NCI-H524 (cell line): ENCODE measurements around the gene TRMU.
"Not testable (repeated sequence)": the region's sequence is repeated elsewhere in the genome, so short reads cannot be mapped to it uniquely, and the experiment has no call there.

Experiments
- DNase-seq, 2 experiments: peaks; one replicate each; lab custom pipeline; 2025; lab: John Stamatoyannopoulos, UW

Gene TRMU

DNA sequence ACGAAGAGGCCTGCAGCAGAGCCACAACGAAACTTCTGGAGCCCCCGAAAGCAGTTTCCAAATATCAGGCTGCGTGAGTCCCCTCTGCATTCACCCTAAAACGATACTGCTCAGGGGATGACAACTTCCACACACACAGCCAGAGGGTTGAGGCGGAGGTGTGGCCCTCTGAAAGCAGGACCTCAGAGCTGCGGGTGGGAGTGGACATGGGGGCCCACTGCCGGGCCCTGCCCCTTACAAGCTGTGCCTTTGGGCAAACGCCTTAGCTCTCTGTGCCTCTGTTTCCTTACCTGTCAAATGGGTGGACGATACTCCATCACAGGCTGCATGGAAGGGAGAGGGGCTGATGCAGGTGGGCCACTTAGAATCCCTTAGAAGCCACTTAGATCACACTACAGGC is 53.1 kb downstream of the TRMU start:
- DNase-seq: no peak

DNA sequence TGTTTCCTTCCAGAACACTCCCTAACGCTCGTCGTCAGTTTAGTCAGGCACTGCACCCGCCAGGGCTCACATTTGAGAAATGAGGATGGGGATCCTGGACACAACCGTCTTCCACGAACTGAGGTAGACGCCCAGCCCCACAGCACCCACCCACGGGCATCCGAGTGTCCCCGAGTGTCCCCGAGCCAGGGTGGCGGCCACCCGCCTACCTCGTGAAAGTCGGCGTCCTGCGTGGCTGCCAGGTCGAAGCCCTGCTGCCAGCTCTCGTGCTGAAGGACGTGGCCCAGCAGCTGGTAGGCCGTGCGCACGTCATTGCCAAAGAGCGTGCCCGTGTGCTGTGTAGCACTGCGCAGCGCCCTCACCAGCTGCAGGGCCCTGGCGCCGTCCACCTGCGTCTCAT is 53.6 kb downstream of the TRMU start:
- no peak for DNase-seq

DNA sequence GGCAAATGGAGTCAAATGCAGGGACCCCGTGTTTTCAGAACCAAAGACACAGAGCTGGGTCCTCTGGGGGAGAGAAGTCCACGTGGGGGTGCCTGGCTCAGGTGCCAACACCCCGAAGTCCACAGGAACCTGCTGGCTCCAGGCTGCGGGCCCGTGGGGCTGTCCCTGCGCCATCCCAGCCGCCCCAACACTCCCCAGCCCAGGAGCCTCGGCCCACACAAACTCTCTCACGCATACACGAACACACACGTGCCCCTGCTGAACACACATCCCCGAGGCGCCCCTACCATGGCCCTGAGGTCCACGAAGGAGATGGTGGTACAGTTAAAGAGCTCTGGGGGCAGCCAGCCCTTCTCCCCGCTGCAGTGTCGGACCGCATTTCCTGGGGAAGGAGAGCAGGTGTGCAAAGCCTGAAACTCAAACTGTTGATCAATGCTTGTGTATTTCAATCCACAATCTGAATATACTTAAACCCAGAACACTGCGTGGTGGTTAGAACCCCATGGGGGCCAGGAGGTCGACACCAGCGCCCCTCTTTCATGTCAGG is 54.7 kb downstream of the TRMU start:
- DNase-seq: no peak

DNA sequence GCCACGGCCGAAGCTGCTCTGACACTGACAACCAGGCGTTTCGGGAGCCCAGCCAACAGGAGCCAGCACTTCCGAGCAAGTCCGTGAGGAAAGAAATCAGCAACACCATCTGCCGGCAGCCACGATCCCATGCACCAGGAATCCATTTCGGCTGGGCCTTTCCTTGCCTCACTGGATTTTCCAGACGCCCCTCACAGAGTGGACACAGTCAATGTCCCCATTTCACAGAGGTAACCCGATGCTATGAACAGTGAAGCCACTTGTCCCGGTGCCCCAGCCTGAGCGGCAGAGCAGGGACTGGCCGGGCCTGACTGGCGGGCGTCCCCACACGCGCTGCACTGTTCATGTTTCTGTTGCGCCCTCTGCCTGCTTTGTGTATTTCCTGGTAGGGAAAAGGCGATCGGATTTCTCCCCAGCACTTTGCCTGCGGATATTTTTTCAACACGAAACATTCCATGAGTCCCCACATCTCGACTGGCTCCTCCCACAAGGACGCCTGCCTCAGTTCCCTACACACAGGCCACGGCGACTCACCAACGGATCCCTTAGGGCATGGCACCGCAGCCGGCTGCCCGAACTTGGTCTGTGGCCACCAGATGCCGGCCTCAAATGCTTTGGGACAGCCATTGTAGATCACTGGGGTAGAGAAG is 55.3 kb downstream of the TRMU start:
- DNase-seq: peak in 1 of 2 experiments; percentile 53

DNA sequence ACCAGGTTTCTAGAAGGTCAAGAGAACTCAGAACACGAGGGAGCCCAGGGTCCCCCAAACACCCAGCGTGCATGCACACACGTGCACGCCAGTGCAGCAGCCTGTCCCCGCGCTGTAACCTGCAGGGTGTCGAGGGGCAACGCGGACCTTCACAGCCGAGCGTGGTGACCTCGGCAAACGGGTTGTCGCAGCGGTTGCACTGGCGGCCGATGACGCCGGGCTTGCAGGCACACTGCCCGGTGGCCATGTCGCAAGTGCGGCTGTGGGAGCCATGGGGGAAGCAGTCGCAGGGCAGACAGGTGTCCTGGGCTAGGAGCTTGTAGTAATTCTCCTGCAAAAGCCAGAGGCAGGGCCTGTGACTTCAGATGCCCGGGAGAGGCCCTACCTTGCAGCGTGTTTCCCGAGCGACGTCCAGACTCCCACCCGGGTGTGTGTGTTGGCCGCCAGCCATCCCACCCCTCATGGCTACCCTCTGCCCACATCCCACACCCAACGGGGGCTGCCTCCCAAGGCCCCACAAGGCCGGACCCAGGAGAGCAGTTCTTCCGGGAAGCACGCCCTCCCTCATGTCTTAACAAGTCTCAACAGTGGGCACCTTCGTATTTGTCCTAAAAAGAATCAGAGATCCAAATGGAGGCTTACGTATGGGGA is 56.1 kb downstream of the TRMU start:
- no peak for DNase-seq

DNA sequence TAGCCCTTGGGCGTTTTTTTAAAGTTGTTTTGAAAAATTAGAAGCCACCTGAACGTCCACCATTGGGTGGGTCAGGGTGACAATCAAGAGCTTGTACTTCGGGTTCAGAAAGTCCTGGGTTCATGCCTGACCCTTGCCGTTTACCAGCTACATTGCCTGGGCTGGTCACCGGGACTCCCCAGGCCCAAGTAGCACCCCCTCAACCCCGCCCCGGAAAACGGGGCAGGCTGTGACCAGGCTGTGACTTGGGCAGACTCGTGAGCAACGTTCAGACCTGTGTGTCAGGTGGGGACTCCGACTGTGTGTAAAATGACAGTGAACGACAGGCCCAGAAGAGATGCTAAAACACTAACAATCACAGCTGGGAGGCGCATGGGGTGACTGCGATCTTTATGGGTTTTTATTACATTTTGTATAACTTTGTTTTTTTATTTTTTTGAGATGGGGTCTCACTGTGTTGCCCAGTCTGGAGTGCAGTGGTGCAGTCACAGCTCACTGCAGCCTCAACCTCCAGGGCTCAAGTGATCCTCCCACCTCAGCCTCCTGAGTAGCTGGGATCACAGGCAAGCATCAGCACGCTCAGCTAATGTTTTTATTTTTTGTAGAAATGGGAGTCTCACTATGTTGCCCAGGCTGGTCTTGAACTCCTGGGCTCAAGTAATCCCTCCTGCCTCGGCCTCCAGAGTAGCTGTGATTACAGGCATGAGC is 56.8 kb downstream of the TRMU start:
- DNase-seq: no peak

DNA sequence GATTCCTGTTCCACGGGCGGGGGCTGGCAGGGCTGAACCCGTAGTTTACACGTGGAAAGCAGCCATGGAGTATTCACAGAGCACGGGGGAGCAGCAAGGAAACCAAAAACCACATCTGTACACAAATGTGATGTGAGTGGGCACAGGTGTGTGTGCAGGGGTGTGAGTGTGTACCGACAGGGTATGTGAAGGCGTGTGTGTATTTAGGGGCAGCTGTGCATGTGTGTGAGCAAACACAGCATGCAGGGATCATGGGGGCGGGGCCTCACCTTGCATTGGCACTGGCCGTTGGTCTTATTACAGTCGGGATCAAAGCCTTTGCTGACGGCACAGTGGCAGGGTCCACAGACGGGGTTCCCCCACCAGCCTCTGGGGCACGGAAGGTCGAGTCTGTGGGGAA is 58.4 kb downstream of the TRMU start:
- no peak for DNase-seq

DNA sequence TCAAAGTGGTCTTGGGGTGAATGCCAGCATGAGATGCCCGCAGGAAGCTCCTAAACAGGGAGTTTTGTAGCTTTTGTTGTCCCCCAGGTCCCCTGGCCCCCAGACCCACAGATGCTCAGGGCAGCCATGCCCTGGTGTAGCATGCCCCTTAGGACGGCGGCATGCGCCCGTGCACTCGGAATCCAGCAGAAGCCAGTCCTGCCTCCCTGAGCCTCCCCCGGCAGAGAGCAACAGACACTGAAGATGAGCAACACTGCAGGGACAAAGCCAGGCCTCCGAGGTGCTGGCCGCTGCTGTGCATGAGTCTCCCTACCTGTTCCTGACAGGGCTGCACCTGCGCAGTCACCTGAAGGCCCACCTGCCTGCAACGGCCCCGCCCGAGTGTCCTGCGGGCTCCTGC is 59.1 kb downstream of the TRMU start:
- DNase-seq: no peak

DNA sequence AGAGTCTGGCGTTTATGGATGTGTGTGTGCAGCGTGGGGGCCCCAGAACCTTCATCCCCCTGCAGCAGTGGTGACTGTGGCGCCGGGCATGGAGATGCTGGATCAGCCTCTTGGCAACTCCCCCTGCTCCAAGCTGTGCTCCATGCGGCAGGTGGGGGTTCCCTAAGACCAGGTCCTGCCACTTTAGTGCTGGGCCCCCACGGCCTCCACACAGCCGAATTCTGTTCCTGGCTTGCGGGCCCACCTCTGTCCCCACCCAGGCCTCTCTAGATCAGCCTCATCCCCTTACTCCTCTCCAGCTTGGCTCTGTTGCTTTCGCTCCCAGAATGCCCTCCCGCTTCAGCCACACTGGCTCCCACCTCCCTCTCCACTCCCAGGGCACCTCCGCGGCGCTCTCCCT is 59.6 kb downstream of the TRMU start:
- DNase-seq: no peak

DNA sequence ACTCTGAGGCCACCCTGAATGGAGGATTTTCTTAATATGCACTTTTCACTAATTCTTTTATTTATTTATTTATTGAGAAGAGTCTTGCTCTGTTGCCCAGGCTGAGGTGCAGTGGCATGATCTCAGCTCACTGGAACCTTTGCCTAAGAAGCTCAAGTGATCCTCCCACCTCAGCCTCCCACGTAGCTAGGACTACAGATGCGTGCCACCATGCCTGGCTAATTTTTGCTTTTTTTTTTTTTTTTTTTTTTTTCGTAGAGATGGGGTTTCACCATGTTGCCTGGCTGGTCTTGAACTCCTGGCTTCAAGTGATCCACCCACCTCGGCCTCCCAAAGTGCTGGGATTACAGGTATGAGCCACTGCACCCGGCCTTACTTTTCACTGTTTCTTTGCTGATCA is 61.5 kb downstream of the TRMU start:
- not testable (repeated sequence) for DNase-seq

DNA sequence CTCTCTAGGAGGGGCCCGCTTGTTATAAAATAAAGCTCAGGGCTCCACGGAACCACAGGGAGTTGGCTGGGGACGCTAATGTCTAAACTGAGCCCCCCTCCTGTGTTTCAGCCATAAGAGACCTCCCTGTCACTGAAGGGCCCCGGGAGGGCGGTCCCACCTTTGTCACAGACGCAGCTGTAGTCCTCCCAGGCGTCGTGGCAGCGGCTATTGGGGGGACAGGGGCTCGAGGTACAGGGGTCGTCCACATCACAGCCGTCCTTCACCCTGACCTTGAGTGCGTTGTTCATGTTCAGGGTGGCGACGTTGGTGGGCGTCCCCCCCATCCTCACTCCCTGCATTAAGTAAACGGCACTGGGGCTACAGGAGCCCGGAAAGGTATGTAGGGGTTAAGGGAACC is 62.0 kb downstream of the TRMU start:
- DNase-seq: no peak

DNA sequence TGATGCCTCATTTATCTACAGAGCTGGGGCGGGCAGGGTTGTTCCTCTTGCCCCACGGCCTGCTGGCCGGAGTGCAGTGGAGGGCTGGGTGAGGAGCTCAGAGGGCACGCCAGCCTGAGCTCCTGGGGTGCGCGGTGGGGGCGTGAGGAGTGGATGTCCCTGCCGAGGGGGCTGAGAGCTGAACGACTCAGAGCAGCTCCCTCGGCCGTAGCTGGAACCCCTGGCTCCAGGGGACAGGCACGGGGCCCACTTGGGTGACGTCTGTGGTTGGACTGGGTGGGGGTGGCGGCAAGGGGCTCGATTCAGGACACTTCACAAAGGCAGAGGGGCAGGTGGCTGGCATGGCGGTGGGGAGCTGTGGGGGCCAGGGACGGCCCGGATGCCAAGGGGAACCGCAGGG is 62.4 kb downstream of the TRMU start:
- DNase-seq: no peak

DNA sequence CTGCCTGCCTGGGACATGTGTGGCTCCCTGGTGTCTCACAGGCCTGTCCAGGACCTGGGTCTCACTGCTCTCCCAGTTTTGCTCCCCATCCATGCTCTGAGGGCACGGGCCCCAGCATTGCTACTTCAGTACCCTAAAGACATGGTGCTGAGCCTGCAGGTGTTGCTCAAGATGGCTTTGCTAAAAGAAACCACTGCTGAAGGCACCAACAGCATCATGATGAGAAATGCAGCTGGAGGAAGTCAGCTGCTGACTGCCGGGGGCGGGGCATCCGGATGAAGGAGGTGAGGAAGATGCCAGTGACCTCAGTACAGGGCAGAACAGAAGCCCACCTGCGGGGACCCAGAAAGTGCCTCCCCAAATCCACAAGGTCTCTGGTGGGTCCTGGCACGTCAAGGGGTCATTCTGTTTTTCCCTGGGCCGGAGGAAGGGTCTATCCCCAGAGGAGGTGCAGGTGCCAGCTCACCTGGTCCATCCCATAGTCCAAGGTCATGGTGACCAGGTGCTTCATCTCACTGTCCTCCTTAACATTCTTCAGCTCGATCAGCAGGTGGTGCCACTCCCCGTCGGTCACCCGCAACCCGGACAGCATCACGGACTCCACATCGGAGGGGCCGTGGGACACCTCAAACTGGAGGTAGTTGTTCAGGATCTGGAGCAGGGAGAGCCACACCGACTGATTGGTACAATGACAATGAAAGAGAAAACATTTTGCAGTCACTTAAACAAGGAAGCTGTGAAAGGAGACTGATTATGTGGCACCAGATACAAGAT is 63.9 kb downstream of the TRMU start:
- DNase-seq: no peak

DNA sequence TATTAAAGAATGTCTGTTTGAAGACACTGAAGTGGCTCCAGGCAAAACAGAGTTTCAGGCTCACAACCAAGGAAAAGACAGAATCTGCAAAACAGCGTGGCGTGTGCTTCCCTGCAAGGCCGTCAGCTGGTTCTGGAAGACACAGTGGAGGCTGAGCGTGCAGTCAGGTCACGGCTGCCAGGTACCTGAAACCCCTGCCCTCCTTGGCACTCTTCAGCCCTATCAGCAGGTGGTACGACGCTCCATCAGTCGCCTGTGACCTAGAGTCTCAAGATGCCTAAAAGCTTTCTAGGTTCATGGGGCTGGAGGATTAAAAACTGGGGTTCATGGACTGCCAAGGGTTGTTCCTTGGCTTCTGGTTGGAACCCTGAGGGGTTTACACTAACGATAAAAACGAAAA is 65.9 kb downstream of the TRMU start:
- DNase-seq: no peak

DNA sequence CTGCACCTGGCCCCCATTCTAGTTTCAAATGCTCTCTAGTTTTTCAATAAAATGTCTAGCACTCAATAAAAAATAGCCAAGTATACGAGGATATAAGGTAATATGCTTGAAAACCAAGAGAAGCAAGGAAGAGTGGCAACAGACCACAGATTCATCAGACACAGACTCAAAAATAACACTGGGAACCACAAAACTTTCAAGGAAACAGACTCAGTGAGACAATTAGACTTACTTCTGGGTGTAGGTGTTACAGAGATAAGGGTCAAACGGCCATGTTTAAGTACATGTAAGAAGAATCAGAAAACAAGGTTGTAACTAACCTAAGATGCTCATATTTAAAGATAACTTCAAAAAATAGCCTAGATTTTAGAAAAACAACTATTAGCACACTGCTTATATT is 67.0 kb downstream of the TRMU start:
- DNase-seq: no peak

DNA sequence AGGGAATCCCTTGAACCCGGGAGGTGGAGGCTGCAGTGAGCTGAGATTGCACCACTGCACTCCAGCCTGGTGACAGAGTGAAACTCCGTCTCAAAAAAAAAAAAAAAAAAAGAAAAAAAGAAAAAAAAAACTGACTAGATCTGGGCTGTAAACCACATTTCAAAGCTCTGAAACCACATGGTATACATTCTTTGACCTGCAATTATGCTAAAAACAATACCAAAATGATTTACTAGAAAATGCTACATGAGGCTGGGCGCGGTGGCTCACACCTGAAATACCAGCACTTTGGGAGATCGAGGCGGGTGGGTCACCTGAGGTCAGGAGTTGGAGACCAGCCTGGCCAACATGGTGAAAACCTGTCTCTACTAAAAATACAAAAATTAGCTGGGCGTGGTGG is 68.4 kb downstream of the TRMU start:
- DNase-seq: not testable (repeated sequence)

DNA sequence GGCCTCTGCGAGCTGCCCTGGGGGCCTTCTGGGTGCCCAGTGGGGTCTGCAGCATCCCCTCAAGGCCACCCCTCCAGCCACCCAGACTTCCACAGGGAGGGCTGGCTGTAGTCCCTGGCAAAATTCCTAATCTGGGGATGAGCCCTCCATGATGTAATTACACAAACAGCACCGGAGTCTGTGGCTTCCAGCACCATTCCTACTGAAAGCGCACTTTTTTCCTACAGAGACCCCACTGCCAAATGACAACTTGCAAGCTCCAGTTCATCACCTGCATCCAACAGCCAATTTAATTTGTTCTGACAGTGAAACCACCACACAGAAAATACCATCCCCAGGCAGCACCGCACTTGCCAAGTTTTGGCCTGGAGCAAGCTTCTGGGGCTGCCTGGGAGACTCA is 70.4 kb downstream of the TRMU start:
- DNase-seq: no peak

DNA sequence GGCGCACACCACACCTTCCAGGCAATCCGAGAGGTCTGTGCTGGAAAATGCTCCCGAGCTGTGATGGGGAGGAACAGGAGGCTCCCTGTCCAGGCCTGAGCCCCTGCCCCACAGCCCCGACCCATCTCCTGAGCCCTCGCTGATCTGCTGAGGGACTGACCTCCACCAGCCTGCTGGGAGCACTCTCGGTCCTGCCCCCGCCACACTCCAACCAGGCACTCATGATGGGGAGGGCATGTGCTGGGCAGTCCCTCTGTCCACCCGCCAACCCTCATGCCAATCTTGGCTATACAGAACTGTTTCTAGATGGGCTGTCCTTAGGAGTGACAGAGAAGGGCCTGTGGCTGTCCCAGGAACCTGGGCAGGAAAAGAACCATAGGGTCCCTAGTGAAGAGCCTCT is 70.8 kb downstream of the TRMU start:
- no peak for DNase-seq

DNA sequence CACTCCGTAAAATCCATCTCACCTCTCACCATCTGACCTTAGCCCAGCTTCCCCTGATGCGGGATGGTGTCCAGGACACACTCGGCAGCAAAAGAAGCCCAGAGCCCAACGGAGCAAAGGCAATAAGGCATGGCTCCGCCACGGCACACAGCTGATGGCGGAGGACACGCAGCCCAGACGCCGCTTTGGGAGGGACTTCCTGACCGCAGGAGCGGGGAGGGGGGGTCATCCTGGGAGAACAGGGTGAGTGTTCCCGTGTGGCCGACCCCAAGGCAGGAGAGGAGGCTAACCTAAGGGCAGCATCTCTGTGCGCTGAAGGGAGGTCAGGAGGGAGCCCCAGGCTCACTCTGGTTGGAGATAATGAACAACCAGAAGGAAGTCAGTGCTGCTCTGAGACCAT is 71.3 kb downstream of the TRMU start:
- DNase-seq: no peak
